HepG2 (cell line): ENCODE data around the gene PAK1. TPM values are rescaled to one million over a fixed set of nuclear protein-coding genes. Genes with fewer than 3 reads are reported as not detected.

Source experiments
- ATAC-seq: fragments of 200-7000 bp; cut with Tn5 transposase; 3 replicates; pipeline ENCODE4 v1.9.1; 2020; ENCODE audit warnings: mild to moderate bottlenecking, moderate library complexity
- BruUV-seq: library from RNA; stranded (reverse); fragments of 400-500 nt; replicated peaks from 2 replicates; lab custom pipeline; 2021; lab: Mats Ljungman, UMichigan
- CTCF ChIA-PET: fragments of 300-600 bp; formaldehyde crosslinking; extraction: SDS; loops from one replicate; lab custom pipeline; 2021; ENCODE audit warnings: low total read pairs, inconsistent platforms, low intra/inter-chr PET ratio; lab: Yijun Ruan, JAX
- POLR2A ChIA-PET: fragments of 350-600 bp; sonication (Branson Sonifier 250); formaldehyde crosslinking; loops from one replicate; lab custom pipeline; 2020; ENCODE audit warnings: antibody characterized with exemption, inconsistent platforms; lab: Yijun Ruan, JAX
- DNase-seq: peaks from one replicate; pipeline ENCODE4 v3.0.0-alpha.2; 2015; ENCODE audit warnings: low spot score
- FAIRE-seq: peaks from 3 replicates; lab custom pipeline; 2011; peaks lifted over from hg19 to GRCh38; lab: Jason Lieb, UNC
- H2AFZ ChIP-seq: one replicate; pipeline ENCODE4 v1.6.1; 2011; ENCODE audit warnings: low read length, inconsistent platforms
- H3K27ac ChIP-seq: fragments of 300-600 bp; 3 replicates; pipeline ENCODE4 v1.8.0; 2011; ENCODE audit warnings: mixed run types, mild to moderate bottlenecking, mixed read lengths, low read length, inconsistent platforms; ENCODE audit not compliant: insufficient read depth; ENCODE audit errors: extremely low read length
- H3K27me3 ChIP-seq, 2 experiments: fragments of 200-600 bp in 1 of 2; 2 replicates in 1 of 2; 3 replicates in 1 of 2; pipeline versions ENCODE4 v1.6.0 to v1.8.0; 2011; ENCODE audit warnings: low read length in 2 of 2, mild to moderate bottlenecking in 2 of 2, moderate library complexity in 2 of 2, inconsistent platforms in 1 of 2; ENCODE audit not compliant: insufficient read depth in 2 of 2, control insufficient read depth in 1 of 2
- H3K36me3 ChIP-seq, 2 experiments: fragments of 200-600 bp in 1 of 2; replicated peaks in 1 of 2; 2 replicates in 1 of 2; 3 replicates in 1 of 2; pipeline versions ENCODE4 v1.5.1 to v1.8.0; 2011; ENCODE audit warnings: low read length in 2 of 2, inconsistent platforms in 1 of 2; ENCODE audit not compliant: insufficient read depth in 2 of 2, control insufficient read depth in 1 of 2
- H3K4me1 ChIP-seq: 2 replicates; pipeline ENCODE4 v1.5.1; 2012; ENCODE audit warnings: low read length, inconsistent platforms; ENCODE audit not compliant: insufficient read depth
- H3K4me2 ChIP-seq: 2 replicates; pipeline ENCODE4 v1.6.0; 2011; ENCODE audit warnings: low read depth, low read length, inconsistent platforms
- H3K4me3 ChIP-seq, 3 experiments: fragments of 200-600 bp in 1 of 3; sonication (generic), shearing (Covaris generic) in 1 of 3; replicated peaks in 1 of 3; 2 replicates each; pipeline ENCODE4 v1.5.1; 2011 to 2016; ENCODE audit warnings: low read length in 3 of 3, inconsistent platforms in 2 of 3, low read depth in 2 of 3, mild to moderate bottlenecking in 2 of 3, control low read depth in 1 of 3, mixed read lengths in 1 of 3; ENCODE audit not compliant: insufficient read depth in 1 of 3
- H3K79me2 ChIP-seq: one replicate; pipeline ENCODE4 v1.6.1; 2011; ENCODE audit warnings: low read length, inconsistent platforms; ENCODE audit not compliant: insufficient read depth
- H3K9ac ChIP-seq: 2 replicates; pipeline ENCODE4 v1.6.0; 2011; ENCODE audit warnings: mild to moderate bottlenecking, low read depth, low read length, inconsistent platforms; ENCODE audit not compliant: insufficient read depth
- H3K9me3 ChIP-seq: 2 replicates; pipeline ENCODE4 v1.5.1; 2012; ENCODE audit warnings: mild to moderate bottlenecking, low read length
- H4K20me1 ChIP-seq: 2 replicates; pipeline ENCODE4 v1.6.0; 2011; ENCODE audit warnings: inconsistent platforms, mild to moderate bottlenecking, low read length, moderate library complexity; ENCODE audit not compliant: insufficient read depth
- ATF7 ChIP-seq, 2 experiments: fragments of 450-650 bp in 1 of 2; sonication (generic) in 1 of 2; formaldehyde crosslinking in 1 of 2; IDR thresholded peaks; 2 replicates each; pipeline versions ENCODE4 v1.4.0 to v1.6.1; 2016 to 2020; ENCODE audit warnings: antibody characterized with exemption in 1 of 2, mild to moderate bottlenecking in 1 of 2, missing genetic modification reagents in 1 of 2
- HOXA5 ChIP-seq: sonication (generic); formaldehyde crosslinking; IDR thresholded peaks from 2 replicates; pipeline ENCODE4 v1.4.0; 2020; ENCODE audit warnings: missing genetic modification reagents
- SRY ChIP-seq: sonication (generic); formaldehyde crosslinking; IDR thresholded peaks from 2 replicates; pipeline ENCODE4 v1.8.0; 2022; ENCODE audit warnings: mild to moderate bottlenecking, missing genetic modification reagents
- TOE1 ChIP-seq: sonication (generic); formaldehyde crosslinking; IDR thresholded peaks from 2 replicates; pipeline ENCODE4 v1.4.0; 2020; ENCODE audit warnings: mild to moderate bottlenecking, missing genetic modification reagents
- WGBS: methylation state at CpG from one replicate; pipeline ENCODE4 v1.1.6; 2017; ENCODE audit warnings: low lambda C conversion rate; 5-methylcytosine and 5-hydroxymethylcytosine counted together
- in situ Hi-C: cut with HindIII; loops from 2 replicates; pipeline ENCODE4 v1.10.0; 2017; ENCODE audit warnings: low pct_unique_long_range_greater_than_20kb; ENCODE audit not compliant: extremely low pct_ligation_motif_present
- intact Hi-C: fragments of 100-400 bp; cut with micrococcal nuclease; formaldehyde crosslinking; loops from one replicate; pipeline ENCODE4 v1.10.0; 2022; ENCODE audit not compliant: unreplicated experiment
- polyA plus RNA-seq, 8 experiments: library from polyadenylated mRNA; depleted of rRNA in 3 of 8; stranded (reverse) in 7 of 8; unstranded in 1 of 8; fragments of >200 nt; fragmentation: Illumina TruSeq in 4 of 8; extraction: Trizol in 4 of 8; gene quantifications; 2 replicates each; pipeline versions ENCODE4 v1.2.1 to v1.2.3, GENCODE V29; 2011 to 2016; ENCODE audit warnings: low read depth in 4 of 8, missing spikeins in 1 of 8, mixed read lengths in 1 of 8; ENCODE audit not compliant: insufficient read depth in 1 of 8
- total RNA-seq, 5 experiments: library from RNA; depleted of rRNA; stranded (reverse); fragments of >200 nt; fragmentation: Illumina TruSeq; extraction: Trizol; gene quantifications; 2 replicates each; pipeline ENCODE4 v1.2.3, GENCODE V29; 2016; ENCODE audit warnings: low read depth in 1 of 5

The PAK1 gene
- total and polyA plus RNA-seq, 2 of the 13 experiments (the other 11 are each of a cell fraction or from before 2014, with no cell fraction given) = 1.5 to 4.3 TPM

DNA sequence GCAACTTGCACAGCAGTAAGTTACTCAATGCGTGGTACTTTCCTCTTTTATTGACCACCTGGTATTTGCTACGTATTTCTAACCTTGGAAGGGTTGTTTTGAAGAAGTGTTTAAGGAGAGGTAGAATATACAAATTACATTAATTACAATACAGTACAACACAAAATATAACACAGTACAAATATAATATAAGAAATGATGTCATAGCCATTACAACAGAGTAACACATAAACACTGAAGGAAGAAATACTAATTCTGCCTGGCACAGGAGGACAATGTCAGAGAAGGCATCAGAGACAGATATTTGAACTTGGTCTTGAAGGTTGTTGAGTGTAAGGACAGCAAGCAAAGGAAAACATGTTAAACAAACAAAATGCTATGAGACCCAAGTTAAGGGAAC, 25.6 kb downstream of the PAK1 start:
- no peak for ATAC-seq
- no peak overlapping the region for H2AFZ ChIP-seq
- ChIA-PET POLR2A (no interaction called here), CTCF (no interaction called here)
- H3K36me3 ChIP-seq = no peaks in the 10 kb centered on the region
- no peak overlapping the region for H3K4me2 ChIP-seq
- H3K4me3 ChIP-seq = no peak overlapping the region
- in situ Hi-C loops (no loop called here), intact Hi-C loops (no loop called here)
- 74% methylated on average over 2 of the region's 2 CpGs for WGBS
- BruUV-seq = no TSS peak
- H3K27me3 ChIP-seq = no peaks in the 10 kb centered on the region
- no peak overlapping the region for H3K27ac ChIP-seq
- no peak overlapping the region for H3K9ac ChIP-seq
- no peaks in the 10 kb centered on the region for H4K20me1 ChIP-seq
- H3K4me1 ChIP-seq = peaks cover 18% of the 10 kb centered on the region
- FAIRE-seq = no peak
- H3K79me2 ChIP-seq = no peaks in the 10 kb centered on the region
- TF ChIP-seq ATF7 (IDR thresholded peaks at IDR 0.05) (peak; percentile 70), ATF7 (CRISPR knock-in tag; IDR thresholded peaks at IDR 0.05) (no peak), HOXA5 (CRISPR knock-in tag) (no peak)
- no peak for DNase-seq
- H3K9me3 ChIP-seq = no peaks in the 10 kb centered on the region

DNA sequence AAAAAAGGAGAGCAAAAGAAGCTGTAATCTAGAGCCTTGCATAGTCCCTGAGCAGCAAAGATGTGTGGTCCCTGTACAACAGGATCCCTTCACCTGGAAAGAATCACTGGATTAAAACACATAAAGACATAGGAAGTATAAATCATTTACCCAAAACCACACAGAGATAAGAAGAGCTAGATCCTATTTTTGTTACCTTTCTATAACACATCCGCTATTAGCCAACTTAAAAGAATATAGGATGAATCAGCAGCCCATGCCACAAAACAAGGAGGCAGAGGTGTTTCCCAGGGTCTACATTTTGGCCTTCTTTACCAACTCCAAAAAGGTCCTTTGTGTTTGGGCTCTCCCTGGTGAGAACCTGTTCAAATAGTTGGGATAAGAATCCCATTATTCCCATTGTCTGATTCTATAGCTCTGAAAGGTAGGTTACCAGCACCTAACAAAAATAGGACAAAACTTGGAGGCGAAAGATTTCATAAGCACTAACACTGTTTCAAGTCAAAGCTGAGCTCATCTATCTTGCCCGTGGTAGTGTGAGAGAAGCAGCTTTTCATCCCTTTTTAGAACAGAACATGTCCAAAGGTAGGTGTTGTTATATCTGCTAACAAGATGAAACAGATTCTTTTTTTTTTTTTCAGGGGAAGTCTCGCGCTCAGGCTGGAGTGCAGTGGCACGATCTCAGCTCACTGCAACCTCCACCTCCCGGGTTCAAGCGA, 26.8 kb downstream of the PAK1 start:
- FAIRE-seq (no peak), DNase-seq (peak; percentile 3), ATAC-seq (no peak)
- H3K27ac ChIP-seq = no peak overlapping the region
- H3K36me3 ChIP-seq = no peaks in the 10 kb centered on the region
- H2AFZ ChIP-seq = no peak overlapping the region
- POLR2A ChIA-PET = no interaction called here
- in situ Hi-C loops = no loop called here
- H3K9me3 ChIP-seq = no peaks in the 10 kb centered on the region
- no peak overlapping the region for H3K9ac ChIP-seq
- no peaks in the 10 kb centered on the region for H3K79me2 ChIP-seq
- no TSS peak for BruUV-seq
- TF ChIP-seq TOE1 (CRISPR knock-in tag) (no peak), SRY (CRISPR knock-in tag) (no peak)
- TF ChIP-seq, all 625 proteins: peak for 0
- intact Hi-C loops = no loop called here
- Histone ChIP-seq H3K4me3 (no peak overlapping the region), H3K4me2 (no peak overlapping the region), H3K4me1 (peaks cover 18% of the 10 kb centered on the region), H4K20me1 (no peaks in the 10 kb centered on the region), H3K27me3 (no peaks in the 10 kb centered on the region)
- WGBS = 46% methylated on average over 8 of the region's 8 CpGs
- CTCF ChIA-PET = no interaction called here
